Calu3 (cell line): ENCODE data around the gene LATS2. TPM values are rescaled to one million over a fixed set of nuclear protein-coding genes. Genes with fewer than 3 reads are reported as not detected.

Experiments used
- BruUV-seq: library from RNA; stranded (reverse); fragments of 400-500 nt; replicated peaks from 2 replicates; lab custom pipeline; 2021; lab: Mats Ljungman, UMichigan
- CTCF ChIA-PET: fragments of 300-600 bp; sonication (Branson Sonifier 250); formaldehyde crosslinking; loops from one replicate; lab custom pipeline; 2022; ENCODE audit warnings: antibody characterized with exemption; lab: Charles Lee
- DNase-seq: peaks from one replicate; pipeline ENCODE4 v3.0.0; 2022
- H3K27ac Mint-ChIP-seq: one replicate; pipeline ENCODE4 v1.8.0; 2022; ENCODE audit warnings: mixed read lengths; ENCODE audit not compliant: unreplicated experiment
- H3K27me3 Mint-ChIP-seq: one replicate; pipeline ENCODE4 v1.8.0; 2022; ENCODE audit warnings: mixed read lengths; ENCODE audit not compliant: unreplicated experiment
- H3K36me3 Mint-ChIP-seq: one replicate; pipeline ENCODE4 v1.8.0; 2022; ENCODE audit warnings: mild to moderate bottlenecking, moderate library complexity, mixed read lengths; ENCODE audit not compliant: insufficient read depth, unreplicated experiment
- H3K4me1 Mint-ChIP-seq: one replicate; pipeline ENCODE4 v1.8.0; 2022; ENCODE audit warnings: mild to moderate bottlenecking, low read depth, mixed read lengths; ENCODE audit not compliant: unreplicated experiment
- H3K4me3 Mint-ChIP-seq: one replicate; pipeline ENCODE4 v1.8.0; 2022; ENCODE audit warnings: mild to moderate bottlenecking, low read depth, moderate library complexity, mixed read lengths; ENCODE audit not compliant: unreplicated experiment
- H3K9me3 Mint-ChIP-seq: one replicate; pipeline ENCODE4 v1.8.0; 2022; ENCODE audit warnings: low read depth, mixed read lengths; ENCODE audit not compliant: unreplicated experiment
- CTCF ChIP-seq: fragments of 200-600 bp; IDR thresholded peaks from one replicate; pipeline ENCODE4 v1.8.0; 2022; ENCODE audit warnings: antibody characterized with exemption; ENCODE audit not compliant: unreplicated experiment
- intact Hi-C: fragments of 100-400 bp; cut with micrococcal nuclease; formaldehyde crosslinking; loops from one replicate; pipeline ENCODE4 v1.10.0; 2022; ENCODE audit not compliant: unreplicated experiment
- total RNA-seq: library from RNA; stranded (reverse); gene quantifications from 2 replicates; pipeline ENCODE4 v1.2.3, GENCODE V29; 2022

The LATS2 gene
- total RNA-seq, 1 experiment from 2014 or later = 19.3 TPM

GRCh38 chr13:21047087-21047486 lies 14.3 kb downstream of the LATS2 start:
- Mint-ChIP-seq H3K9me3 (no peaks in the 10 kb centered on the region), H3K27me3 (no peaks in the 10 kb centered on the region), H3K36me3 (peaks cover 13% of the 10 kb centered on the region), H3K4me3 (no peak overlapping the region), H3K4me1 (peaks cover 26% of the 10 kb centered on the region), H3K27ac (no peak overlapping the region)
- no TSS peak for BruUV-seq
- no peak for DNase-seq
- CTCF ChIA-PET = no interaction called here
- no peak for TF ChIP-seq CTCF
- intact Hi-C loops = no loop called here

- no TSS peak for BruUV-seq
- intact Hi-C loops = no loop called here
- no peak overlapping the region for H3K27ac Mint-ChIP-seq
- TF ChIP-seq CTCF = no peak
- H3K27me3 Mint-ChIP-seq = no peaks in the 10 kb centered on the region
- H3K9me3 Mint-ChIP-seq = no peaks in the 10 kb centered on the region
- peaks cover 27% of the 10 kb centered on the region for H3K4me1 Mint-ChIP-seq
- H3K36me3 Mint-ChIP-seq = peaks cover 19% of the 10 kb centered on the region
- H3K4me3 Mint-ChIP-seq = no peak overlapping the region
- DNase-seq = no peak
- CTCF ChIA-PET = no interaction called here
Observed at GRCh38 chr13:21046203-21046602, 15.2 kb downstream of the LATS2 start.

GRCh38 chr13:21045100-21045499 lies 16.3 kb downstream of the LATS2 start:
- BruUV-seq = no TSS peak
- Mint-ChIP-seq H3K4me1 (peaks cover 28% of the 10 kb centered on the region), H3K4me3 (no peak overlapping the region), H3K27ac (no peak overlapping the region), H3K36me3 (peaks cover 25% of the 10 kb centered on the region), H3K9me3 (no peaks in the 10 kb centered on the region), H3K27me3 (no peaks in the 10 kb centered on the region)
- intact Hi-C loops = no loop called here
- CTCF ChIA-PET = no interaction called here
- DNase-seq = no peak
- no peak for TF ChIP-seq CTCF

- no peak overlapping the region for H3K27ac Mint-ChIP-seq
- no peaks in the 10 kb centered on the region for H3K27me3 Mint-ChIP-seq
- peaks cover 27% of the 10 kb centered on the region for H3K36me3 Mint-ChIP-seq
- CTCF ChIA-PET = no interaction called here
- H3K4me3 Mint-ChIP-seq = no peak overlapping the region
- TF ChIP-seq CTCF = no peak
- peaks cover 30% of the 10 kb centered on the region for H3K4me1 Mint-ChIP-seq
- intact Hi-C loops = no loop called here
- BruUV-seq = no TSS peak
- no peak for DNase-seq
- no peaks in the 10 kb centered on the region for H3K9me3 Mint-ChIP-seq
Observed at GRCh38 chr13:21043898-21044297, 17.5 kb downstream of the LATS2 start.
